AG04450 (cell line): ENCODE measurements around the gene SORL1. TPM values are rescaled to one million over a fixed set of nuclear protein-coding genes. Genes with fewer than 3 reads are reported as not detected.

Experiments used
- CTCF ChIA-PET: fragments of 300-600, 350-600 bp; formaldehyde crosslinking; extraction: SDS; loops from one replicate; lab custom pipeline; 2022; ENCODE audit warnings: antibody characterized with exemption, inconsistent platforms; lab: Charles Lee
- POLR2A ChIA-PET: fragments of 350-600 bp; formaldehyde crosslinking; extraction: SDS; loops from one replicate; lab custom pipeline; 2021; ENCODE audit warnings: antibody characterized with exemption, inconsistent platforms; lab: Yijun Ruan, JAX
- DNase-seq: peaks from one replicate; pipeline ENCODE4 v3.0.0-alpha.2; 2011; ENCODE audit warnings: low read depth, low spot score
- H3K27ac ChIP-seq: one replicate; pipeline ENCODE4 v1.5.1; 2012; ENCODE audit warnings: low read depth, low read length, control low read depth
- H3K27me3 ChIP-seq: one replicate; pipeline ENCODE4 v1.6.0; 2012; ENCODE audit warnings: low read length; ENCODE audit not compliant: control insufficient read depth, insufficient read depth
- H3K4me3 ChIP-seq: 2 replicates; pipeline ENCODE4 v1.5.1; 2011; ENCODE audit warnings: mild to moderate bottlenecking, low read depth, low read length, control low read depth
- H3K9me3 ChIP-seq: 2 replicates; pipeline ENCODE4 v1.5.1; 2012; ENCODE audit warnings: low read length; ENCODE audit not compliant: control insufficient read depth, insufficient read depth
- polyA plus RNA-seq: library from polyadenylated mRNA; depleted of rRNA; stranded (reverse); fragments of >200 nt; gene quantifications from 2 replicates; pipeline ENCODE4 v1.2.3, GENCODE V29; 2011
- TF ChIP-seq, protein P1 (sequence below): IDR thresholded peaks from 2 replicates; pipeline ENCODE4 v1.5.1; 2011; ENCODE audit warnings: low read depth, low read length, control low read depth, inconsistent platforms

SORL1 gene
- polyA plus RNA-seq, 1 experiment, result 5.4 TPM

DNA sequence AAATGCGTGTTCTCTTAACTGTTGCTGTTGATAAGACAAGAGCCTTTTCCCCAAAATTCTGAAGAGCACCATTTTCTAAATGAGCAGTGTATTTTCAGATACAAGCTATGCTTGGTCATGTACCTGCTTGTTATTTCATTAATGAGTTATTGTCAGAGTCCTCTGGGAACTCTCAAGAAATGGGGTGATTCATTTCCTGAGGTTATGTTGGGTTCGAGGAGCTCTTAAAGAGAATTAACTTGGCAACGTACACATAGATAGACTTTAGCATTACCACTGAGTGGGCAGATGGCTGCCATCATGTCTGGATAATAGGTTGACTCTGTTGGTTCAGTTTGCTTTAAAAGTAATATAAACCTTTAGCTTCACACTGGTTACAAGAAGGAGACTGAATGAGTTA is 88.5 kb downstream of the SORL1 start:
- H3K4me3 ChIP-seq, result no peak overlapping the region
- CTCF ChIA-PET, result interaction anchor here (1.1 kb wide), 1 partner anchor 13 kb away, joined by 3 read pairs; no protein-coding TSS in a partner anchor
- peaks cover 11% of the 10 kb centered on the region for H3K27me3 ChIP-seq
- TF ChIP-seq, protein P1, sequence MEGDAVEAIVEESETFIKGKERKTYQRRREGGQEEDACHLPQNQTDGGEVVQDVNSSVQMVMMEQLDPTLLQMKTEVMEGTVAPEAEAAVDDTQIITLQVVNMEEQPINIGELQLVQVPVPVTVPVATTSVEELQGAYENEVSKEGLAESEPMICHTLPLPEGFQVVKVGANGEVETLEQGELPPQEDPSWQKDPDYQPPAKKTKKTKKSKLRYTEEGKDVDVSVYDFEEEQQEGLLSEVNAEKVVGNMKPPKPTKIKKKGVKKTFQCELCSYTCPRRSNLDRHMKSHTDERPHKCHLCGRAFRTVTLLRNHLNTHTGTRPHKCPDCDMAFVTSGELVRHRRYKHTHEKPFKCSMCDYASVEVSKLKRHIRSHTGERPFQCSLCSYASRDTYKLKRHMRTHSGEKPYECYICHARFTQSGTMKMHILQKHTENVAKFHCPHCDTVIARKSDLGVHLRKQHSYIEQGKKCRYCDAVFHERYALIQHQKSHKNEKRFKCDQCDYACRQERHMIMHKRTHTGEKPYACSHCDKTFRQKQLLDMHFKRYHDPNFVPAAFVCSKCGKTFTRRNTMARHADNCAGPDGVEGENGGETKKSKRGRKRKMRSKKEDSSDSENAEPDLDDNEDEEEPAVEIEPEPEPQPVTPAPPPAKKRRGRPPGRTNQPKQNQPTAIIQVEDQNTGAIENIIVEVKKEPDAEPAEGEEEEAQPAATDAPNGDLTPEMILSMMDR, result no peak
- DNase-seq, result no peak
- no peaks in the 10 kb centered on the region for H3K9me3 ChIP-seq
- no peak overlapping the region for H3K27ac ChIP-seq
- POLR2A ChIA-PET, result no interaction called here

DNA sequence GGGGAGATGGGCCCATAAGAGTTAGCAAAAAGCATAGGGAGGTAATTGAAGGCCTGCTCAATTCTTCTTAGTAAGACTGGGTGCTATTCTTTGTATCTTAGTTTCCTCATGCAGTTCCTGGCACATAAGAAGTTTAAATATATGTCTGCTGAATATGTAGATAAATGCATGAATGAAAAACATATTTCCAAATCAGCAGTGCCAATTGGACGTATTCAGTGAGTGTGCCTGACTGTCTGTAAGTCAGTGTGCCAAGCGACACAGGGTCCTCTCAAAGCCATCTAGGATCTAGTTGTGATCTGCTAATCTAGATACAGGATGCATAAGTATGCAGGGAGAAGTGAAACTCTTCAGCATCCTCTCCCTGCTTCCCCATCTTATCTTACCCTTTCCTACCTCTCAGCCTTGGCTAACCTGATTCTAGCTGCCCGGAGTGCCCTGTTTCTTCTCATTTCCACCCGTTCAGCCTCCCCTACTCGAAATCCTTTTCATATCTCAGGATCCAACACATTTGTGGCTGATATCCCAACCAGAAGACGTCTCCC is 91.8 kb downstream of the SORL1 start:
- TF ChIP-seq, protein P1, result no peak
- CTCF ChIA-PET, result no interaction called here
- Histone ChIP-seq H3K27me3 (peaks cover 2% of the 10 kb centered on the region), H3K9me3 (no peaks in the 10 kb centered on the region), H3K27ac (no peak overlapping the region), H3K4me3 (no peak overlapping the region)
- POLR2A ChIA-PET, result no interaction called here
- no peak for DNase-seq

GRCh38 chr11:121544956-121545355 is 92.8 kb downstream of the SORL1 start:
- Histone ChIP-seq H3K27ac (no peak overlapping the region), H3K9me3 (no peaks in the 10 kb centered on the region), H3K27me3 (peaks cover 2% of the 10 kb centered on the region), H3K4me3 (no peak overlapping the region)
- ChIA-PET CTCF (no interaction called here), POLR2A (no interaction called here)
- TF ChIP-seq, protein P1, result no peak
- no peak for DNase-seq

- POLR2A ChIA-PET, result no interaction called here
- no peak for DNase-seq
Measured at GRCh38 chr11:121547574-121547973, 95.5 kb downstream of the SORL1 start.

More at GRCh38 chr11:121547574-121547973, 95.5 kb downstream of the SORL1 start:
- H3K4me3 ChIP-seq, result no peak overlapping the region
- no peak overlapping the region for H3K27ac ChIP-seq
- no peaks in the 10 kb centered on the region for H3K27me3 ChIP-seq
- CTCF ChIA-PET, result interaction anchor here (0.6 kb wide), 1 partner anchor 1474 kb away, joined by 3 read pairs; no protein-coding TSS in a partner anchor
- TF ChIP-seq, protein P1, result no peak
- no peaks in the 10 kb centered on the region for H3K9me3 ChIP-seq
